ENCODE measurements around the gene CYP2W1.

Gene CYP2W1

DNA sequence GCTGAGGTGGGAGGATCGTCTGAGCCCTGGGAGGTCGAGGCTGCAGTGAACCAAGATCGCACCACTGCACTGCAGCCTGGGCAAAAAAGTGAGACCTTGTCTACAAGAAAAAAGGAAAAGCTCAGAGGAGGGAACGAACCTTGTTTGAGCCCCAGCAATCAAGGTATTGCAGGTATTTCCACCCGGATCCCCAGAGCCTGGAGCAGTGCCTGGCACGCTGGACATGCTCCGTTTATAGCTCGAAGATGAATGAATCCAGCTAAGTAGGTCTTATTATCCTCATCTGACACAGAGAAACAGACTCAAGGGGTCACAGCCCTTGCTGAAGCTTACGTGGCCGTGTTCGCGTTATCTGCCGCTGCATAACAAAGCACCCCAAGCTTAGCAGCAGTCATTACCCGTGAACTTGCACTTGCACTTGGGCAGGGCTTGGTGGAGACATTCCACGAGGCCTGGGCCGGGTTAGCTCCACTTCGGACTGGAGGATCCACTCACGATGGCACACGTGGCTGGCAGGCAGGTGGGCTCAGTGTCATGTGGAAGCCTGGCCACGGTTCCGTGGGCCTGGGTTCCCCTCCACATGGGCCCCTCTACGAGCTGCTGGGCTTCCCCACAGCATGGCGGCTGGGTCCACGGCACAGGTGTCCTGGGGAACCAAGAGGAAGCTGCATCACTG, 4.4 kb upstream of the CYP2W1 start:
- no peak for DNase-seq (ENCODE audit: low read depth)
- no peak overlapping the region for H3K4me3 ChIP-seq (ENCODE audit: low read depth, low read length)

- no peak overlapping the region for H3K4me3 ChIP-seq (ENCODE audit: low read depth, low read length)
- DNase-seq (ENCODE audit: low read depth) = no peak
Observed at GRCh38 chr7:979151-979550, 3.8 kb upstream of the CYP2W1 start.

DNA sequence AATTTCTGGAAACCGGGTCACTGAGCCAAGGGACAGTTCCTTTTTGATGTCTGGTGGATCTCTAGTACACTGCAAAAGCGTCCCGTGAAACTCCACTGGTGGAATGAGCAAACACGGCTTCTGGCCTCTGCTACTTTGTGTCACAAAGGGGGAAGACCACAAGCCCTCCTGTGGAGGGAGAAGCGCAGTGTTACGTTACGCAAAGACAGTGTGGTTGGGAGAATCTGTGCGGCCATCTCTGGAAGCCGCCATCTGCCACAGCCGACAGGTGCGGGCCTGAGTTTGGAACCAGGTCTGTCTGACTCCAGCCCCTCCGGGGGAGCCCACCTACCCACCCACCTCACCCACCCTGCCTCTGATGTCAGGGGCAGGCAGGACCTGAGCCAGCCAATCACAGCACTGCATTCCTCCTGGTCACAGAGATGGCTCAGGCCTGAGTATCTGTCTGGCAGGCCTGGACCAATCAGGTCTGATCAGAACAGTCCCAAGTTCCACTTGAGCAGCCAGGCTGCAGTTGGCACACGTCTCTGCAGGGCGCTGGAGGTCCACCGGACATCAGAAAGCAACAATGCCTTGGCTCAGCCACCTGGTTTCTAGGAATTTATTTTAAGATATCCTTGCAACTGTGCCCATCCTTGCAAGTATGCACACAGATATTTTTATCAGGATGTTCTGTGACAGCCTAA, 3.0 kb upstream of the CYP2W1 start:
- DNase-seq (ENCODE audit: low read depth) = no peak

DNA sequence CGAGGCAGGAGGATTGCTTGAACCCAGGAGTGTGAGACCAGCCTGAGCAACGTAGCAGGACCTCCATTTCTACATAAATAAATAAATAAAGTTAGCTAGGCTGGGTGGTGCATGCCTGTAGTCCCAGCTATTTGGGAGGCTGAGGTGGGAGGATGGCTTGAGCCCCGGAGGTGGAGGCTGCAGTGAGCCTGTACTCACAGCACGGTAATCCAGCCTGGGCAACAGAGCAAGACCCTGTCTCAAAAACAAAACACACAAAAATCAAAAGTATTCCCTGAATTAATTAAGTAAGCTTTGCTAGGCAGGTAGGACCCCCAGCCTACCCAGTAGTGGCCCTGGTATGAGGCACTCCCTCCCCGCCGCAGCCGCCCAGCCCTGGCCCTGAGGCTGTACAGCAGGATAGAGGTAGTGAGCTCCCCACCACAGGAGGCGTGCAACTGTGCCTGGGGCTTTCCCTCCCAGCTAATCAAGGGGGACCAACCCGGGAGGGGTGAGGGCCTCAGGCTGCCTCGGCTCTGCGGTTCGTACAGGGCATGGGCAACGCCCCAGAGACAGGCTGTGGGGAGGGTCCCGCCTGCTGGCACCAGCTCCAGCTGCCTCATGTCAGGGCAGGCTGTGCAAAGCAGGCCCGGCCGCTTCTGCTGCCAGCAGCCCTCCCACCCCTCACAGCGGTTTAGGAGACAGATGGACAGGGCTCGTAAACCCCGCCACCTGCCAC, 1.0 kb upstream of the CYP2W1 start:
- no peak overlapping the region for H3K4me3 ChIP-seq (ENCODE audit: low read depth, low read length)
- no peak for DNase-seq (ENCODE audit: low read depth)

More for the DNA sequence above, 3.0 kb upstream of the CYP2W1 start:
- no peak overlapping the region for H3K4me3 ChIP-seq (ENCODE audit: low read depth, low read length)

GRCh38 chr7:982511-983003, 424 bp upstream of the CYP2W1 start:
- no peak overlapping the region for H3K4me3 ChIP-seq (ENCODE audit: low read depth, low read length)
- DNase-seq (ENCODE audit: low read depth) = no peak

DNA sequence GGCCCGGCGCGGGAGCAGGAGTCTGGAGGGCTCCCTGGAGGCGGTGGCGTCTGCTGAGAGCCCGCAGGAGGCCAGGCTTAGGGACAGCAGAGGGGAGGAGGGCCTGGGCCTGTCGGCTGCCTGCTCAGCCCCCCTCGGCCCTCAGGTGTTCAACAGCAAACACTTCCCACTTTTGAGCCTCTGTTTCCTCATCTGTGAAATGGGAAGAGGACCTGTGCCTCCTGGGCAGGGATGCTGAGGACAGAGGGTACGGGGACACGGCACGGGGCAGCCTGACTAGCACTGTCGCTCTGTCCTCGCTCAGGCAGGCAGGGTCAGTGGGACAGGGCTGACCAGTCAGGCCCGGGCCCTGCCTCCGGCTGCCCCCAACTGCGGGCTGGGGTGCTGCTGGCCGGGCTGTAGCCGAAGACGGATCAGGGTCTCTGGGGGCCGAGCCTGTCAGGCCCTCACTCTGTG, 663 bp downstream of the CYP2W1 start:
- DNase-seq (ENCODE audit: low read depth) = no peak
- no peak overlapping the region for H3K4me3 ChIP-seq (ENCODE audit: low read depth, low read length)

DNA sequence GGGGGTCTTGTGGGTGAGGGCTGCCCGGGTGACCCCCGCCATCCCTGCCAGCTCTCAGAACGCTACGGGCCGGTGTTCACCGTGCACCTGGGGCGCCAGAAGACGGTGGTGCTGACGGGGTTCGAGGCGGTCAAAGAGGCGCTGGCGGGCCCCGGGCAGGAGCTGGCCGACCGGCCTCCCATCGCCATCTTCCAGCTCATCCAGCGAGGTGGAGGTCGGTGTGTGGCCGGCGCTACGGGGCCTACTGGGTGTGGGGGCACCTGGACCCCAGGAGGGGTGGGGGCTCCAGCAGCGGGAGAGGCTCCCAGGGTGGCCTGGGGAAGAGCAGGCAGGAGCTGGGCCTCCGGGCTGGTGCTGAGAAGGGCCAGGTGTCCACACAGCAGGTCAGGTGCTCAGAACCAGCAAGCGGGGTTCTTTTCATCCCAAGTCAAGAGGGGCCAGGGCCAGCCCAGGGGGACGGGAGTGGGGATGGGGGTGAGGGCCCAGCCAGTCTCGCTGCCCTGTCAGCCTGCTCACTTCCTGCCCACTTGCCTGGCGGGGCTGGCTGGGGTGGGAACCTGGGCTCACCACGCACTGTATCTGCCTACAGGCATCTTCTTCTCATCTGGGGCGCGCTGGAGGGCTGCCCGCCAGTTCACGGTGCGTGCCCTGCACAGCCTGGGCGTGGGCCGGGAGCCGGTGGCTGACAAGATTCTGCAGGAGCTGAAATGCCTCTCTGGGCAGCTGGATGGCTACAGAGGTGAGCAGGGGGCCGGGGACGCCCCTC, 1.6 kb downstream of the CYP2W1 start:
- DNase-seq (ENCODE audit: low read depth) = no peak
- H3K4me3 ChIP-seq (ENCODE audit: low read depth, low read length) = no peak overlapping the region

DNA sequence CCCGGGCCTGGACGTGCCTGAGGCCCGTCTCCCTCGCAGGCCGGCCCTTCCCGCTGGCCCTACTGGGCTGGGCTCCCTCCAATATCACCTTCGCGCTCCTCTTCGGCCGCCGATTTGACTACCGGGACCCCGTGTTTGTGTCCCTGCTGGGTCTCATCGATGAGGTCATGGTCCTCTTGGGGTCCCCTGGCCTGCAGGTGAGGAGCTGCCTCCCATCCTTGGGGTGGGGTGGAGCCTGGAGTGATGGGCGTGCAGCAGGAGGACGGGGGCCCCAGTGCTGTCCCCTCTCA, 2.1 kb downstream of the CYP2W1 start:
- DNase-seq (ENCODE audit: low read depth) = no peak
- no peak overlapping the region for H3K4me3 ChIP-seq (ENCODE audit: low read depth, low read length)

GRCh38 chr7:985915-986741, 3.1 kb downstream of the CYP2W1 start:
- no peak for DNase-seq (ENCODE audit: low read depth)
- no peak overlapping the region for H3K4me3 ChIP-seq (ENCODE audit: low read depth, low read length)

DNA sequence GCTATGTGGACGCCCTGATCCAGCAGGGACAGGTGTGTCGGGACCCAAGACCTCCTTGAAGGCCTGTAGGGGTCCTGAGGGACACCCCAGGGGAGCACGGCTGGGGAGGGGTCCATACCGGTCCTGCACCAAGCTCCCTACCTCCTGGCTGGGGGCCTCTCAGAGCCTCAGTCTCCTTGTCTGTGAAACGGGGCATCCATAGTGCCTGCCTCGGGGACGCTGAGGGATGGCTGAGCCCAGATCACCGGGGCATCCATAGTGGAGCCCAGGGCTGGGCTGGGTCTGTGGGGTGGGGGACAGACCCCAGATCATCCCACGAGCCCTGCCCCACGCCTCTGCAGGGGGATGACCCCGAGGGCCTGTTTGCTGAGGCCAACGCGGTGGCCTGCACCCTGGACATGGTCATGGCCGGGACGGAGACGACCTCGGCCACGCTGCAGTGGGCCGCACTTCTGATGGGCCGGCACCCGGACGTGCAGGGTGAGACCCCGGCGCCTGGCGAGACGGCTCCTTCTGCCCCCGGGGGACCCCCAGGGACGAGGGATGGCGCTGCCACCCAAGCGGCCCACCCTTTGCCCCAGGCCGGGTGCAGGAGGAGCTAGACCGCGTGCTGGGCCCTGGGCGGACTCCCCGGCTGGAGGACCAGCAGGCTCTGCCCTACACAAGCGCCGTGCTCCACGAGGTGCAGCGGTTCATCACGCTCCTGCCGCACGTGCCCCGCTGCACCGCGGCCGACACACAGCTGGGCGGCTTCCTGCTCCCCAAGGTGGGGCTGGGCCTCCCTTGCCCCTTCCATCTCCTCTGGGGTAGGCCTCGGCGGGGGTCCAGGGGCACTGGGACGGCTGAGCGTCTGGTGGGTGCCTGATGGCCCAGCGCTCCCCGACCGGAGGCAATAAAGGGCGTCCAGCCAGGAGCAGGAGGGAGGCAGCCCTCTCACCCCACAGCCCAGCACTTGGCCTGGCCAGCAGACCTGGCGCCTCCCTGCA, 4.1 kb downstream of the CYP2W1 start:
- no peak overlapping the region for H3K4me3 ChIP-seq (ENCODE audit: low read depth, low read length)
- no peak for DNase-seq (ENCODE audit: low read depth)

DNA sequence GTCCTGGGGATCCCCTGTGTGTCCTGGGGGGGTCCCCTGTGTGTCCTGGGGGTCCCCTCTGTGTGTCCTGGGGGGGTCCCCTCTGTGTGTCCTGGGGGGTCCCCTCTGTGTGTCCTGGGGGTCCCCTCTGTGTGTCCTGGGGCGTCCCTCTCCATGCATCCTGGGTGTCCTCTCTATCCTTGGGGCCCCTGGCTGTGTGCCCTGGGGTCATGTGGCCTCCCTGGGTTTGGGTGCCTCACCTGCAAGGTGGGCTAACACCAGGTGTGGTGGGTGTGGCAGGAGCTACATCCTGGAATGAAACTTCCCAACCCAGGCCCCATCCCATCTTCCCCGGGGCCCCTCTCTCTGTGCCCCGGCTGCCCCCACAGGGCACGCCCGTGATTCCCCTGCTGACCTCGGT, 4.9 kb downstream of the CYP2W1 start:
- no peak for DNase-seq (ENCODE audit: low read depth)
- H3K4me3 ChIP-seq (ENCODE audit: low read depth, low read length) = no peak overlapping the region

GRCh38 chr7:988426-988911, 5.5 kb downstream of the CYP2W1 start:
- no peak overlapping the region for H3K4me3 ChIP-seq (ENCODE audit: low read depth, low read length)

GRCh38 chr7:988963-989529, 6.1 kb downstream of the CYP2W1 start:
- no peak for DNase-seq (ENCODE audit: low read depth)
- no peak overlapping the region for H3K4me3 ChIP-seq (ENCODE audit: low read depth, low read length)

More at GRCh38 chr7:988426-988911, 5.5 kb downstream of the CYP2W1 start:
- DNase-seq (ENCODE audit: low read depth) = no peak

DNA sequence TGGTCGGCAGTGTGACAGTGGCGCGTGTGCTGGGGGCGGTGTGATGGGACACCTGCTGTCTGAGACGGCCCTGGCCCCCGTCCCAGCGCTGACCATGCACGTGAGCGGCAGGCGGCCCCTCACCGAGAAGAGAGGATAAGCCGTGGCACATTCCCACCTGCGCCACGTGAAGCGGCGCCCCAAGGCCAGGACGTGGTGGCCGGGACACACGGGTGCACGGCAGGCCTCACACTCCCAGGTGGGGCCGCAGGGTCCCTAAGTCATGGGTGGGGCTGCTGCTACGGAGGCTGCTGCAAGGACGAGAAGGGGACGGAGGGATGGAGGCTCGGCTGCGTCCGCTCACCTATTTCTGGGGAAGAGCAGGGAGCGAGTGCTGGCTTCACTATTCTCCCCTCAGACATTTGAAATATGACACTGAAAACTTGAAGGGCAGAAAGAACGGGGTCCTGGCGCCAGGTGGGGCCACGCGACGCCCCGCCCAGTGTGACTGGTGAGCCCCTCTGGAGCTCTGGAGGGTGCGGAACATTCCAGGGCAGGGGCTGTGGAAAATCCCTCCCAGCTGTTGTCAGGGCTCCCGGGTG, 7.5 kb downstream of the CYP2W1 start:
- H3K4me3 ChIP-seq (ENCODE audit: low read depth, low read length) = no peak overlapping the region
- no peak for DNase-seq (ENCODE audit: low read depth)

DNA sequence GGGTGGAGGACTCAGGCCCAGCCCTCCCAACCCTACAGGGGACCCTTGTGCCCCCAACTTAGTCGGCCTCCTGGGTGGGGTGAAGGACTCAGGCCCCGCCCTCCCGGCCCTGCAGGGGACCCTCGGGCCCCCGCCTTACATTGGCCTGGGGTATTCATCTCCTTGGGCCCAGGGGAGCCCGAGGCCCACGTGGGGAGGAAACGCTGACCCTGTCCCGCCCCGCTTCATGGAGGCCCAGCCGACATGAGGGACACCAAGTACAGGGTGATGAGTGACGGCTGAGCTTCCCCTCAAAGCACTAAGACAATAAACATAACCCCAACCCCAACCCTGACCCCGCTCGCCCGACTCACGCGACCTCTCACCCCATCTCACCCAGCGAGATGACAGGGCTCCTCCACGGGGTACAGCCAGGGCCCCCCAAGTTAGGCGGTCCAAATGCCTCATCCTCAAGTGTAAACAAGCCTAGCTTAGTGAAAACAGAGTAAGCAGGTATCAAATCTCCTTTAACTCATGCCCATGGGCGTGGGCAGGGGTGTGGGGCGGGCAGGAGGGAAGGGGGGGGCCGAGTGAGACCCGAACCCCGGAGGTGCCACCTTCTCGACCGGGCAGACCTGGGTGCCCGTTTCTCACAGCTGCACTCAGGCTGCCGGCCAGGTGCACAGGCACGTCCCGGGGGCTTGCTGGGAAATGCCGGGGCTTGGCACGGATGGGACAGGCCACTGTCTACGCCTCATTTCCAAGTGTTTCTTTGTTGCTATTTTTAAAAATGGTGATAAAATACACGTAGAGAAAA, 8.2 kb downstream of the CYP2W1 start:
- DNase-seq (ENCODE audit: low read depth) = no peak
- no peak overlapping the region for H3K4me3 ChIP-seq (ENCODE audit: low read depth, low read length)

All from skeletal muscle cell (primary cell).